Neural progenitor cell (in vitro differentiated cells): ENCODE results near the gene PRKX. TPM values are rescaled to one million over a fixed set of nuclear protein-coding genes. Genes with fewer than 3 reads are reported as not detected.
A peak's percentile ranks its signal among the peaks of the same experiment; 100 is the strongest.

Experiments
- DNase-seq: peaks from one replicate; pipeline ENCODE4 v3.0.0-alpha.2; 2016; ENCODE audit warnings: low spot score
- H2AFZ ChIP-seq: fragments of 200-600 bp; sonication (generic); replicated peaks from 2 replicates; pipeline ENCODE4 v1.6.1; 2016; ENCODE audit warnings: antibody characterized with exemption
- H3F3A ChIP-seq: fragments of 200-600 bp; sonication (generic); 2 replicates; pipeline ENCODE4 v1.6.1; 2016; ENCODE audit warnings: antibody characterized with exemption, low read depth
- H3K27ac ChIP-seq: fragments of 200-600 bp; sonication (generic); 2 replicates; pipeline ENCODE4 v1.5.1; 2016; ENCODE audit warnings: mild to moderate bottlenecking
- H3K27me3 ChIP-seq: fragments of 200-600 bp; sonication (generic); 2 replicates; pipeline ENCODE4 v1.6.1; 2016; ENCODE audit warnings: mild to moderate bottlenecking, moderate library complexity
- H3K36me3 ChIP-seq: fragments of 200-600 bp; sonication (generic); 2 replicates; pipeline ENCODE4 v1.5.1; 2016
- H3K4me1 ChIP-seq: fragments of 200-600 bp; sonication (generic); 2 replicates; pipeline ENCODE4 v1.6.1; 2016; ENCODE audit warnings: mixed run types
- H3K4me2 ChIP-seq: fragments of 200-600 bp; sonication (generic); 2 replicates; pipeline ENCODE4 v1.6.1; 2016
- H3K4me3 ChIP-seq: fragments of 200-600 bp; sonication (generic); 2 replicates; pipeline ENCODE4 v1.5.1; 2016
- H3K79me2 ChIP-seq: fragments of 200-600 bp; sonication (generic); 2 replicates; pipeline ENCODE4 v1.6.1; 2016; ENCODE audit warnings: low read depth
- H3K9ac ChIP-seq: fragments of 200-600 bp; sonication (generic); 2 replicates; pipeline ENCODE4 v1.6.1; 2016
- H3K9me3 ChIP-seq: fragments of 200-600 bp; sonication (generic); 2 replicates; pipeline ENCODE4 v1.5.1; 2016; ENCODE audit warnings: low read depth
- H4K20me1 ChIP-seq: fragments of 200-600 bp; sonication (generic); 2 replicates; pipeline ENCODE4 v1.6.1; 2016; ENCODE audit warnings: low read depth
- H3K27ac Mint-ChIP-seq: 3 replicates; pipeline ENCODE4 v1.8.0; 2021; ENCODE audit warnings: mixed read lengths
- H3K27me3 Mint-ChIP-seq: 2 replicates; pipeline ENCODE4 v1.8.0; 2022; ENCODE audit warnings: low read depth, mild to moderate bottlenecking, inconsistent platforms, moderate library complexity, mixed read lengths; ENCODE audit not compliant: insufficient read depth
- H3K36me3 Mint-ChIP-seq: 3 replicates; pipeline ENCODE4 v1.8.0; 2021; ENCODE audit warnings: mixed read lengths
- H3K4me1 Mint-ChIP-seq: 3 replicates; pipeline ENCODE4 v1.8.0; 2021; ENCODE audit warnings: mixed read lengths
- H3K4me3 Mint-ChIP-seq: 3 replicates; pipeline ENCODE4 v1.8.0; 2021; ENCODE audit warnings: mild to moderate bottlenecking, moderate library complexity, mixed read lengths
- H3K9me3 Mint-ChIP-seq: 3 replicates; pipeline ENCODE4 v1.8.0; 2020; ENCODE audit warnings: mixed read lengths
- EZH2 ChIP-seq: fragments of 200-600 bp; sonication (generic); IDR thresholded peaks from 2 replicates; pipeline ENCODE4 v1.6.1; 2017; ENCODE audit warnings: antibody characterized with exemption, mild to moderate bottlenecking, moderate library complexity
- EZH2phosphoT487 ChIP-seq: fragments of 200-600 bp; sonication (generic); IDR thresholded peaks from 2 replicates; pipeline ENCODE4 v1.6.1; 2017; ENCODE audit warnings: antibody characterized with exemption
- total RNA-seq: library from RNA; depleted of rRNA; stranded (reverse); fragments of >200 nt; gene quantifications from 2 replicates; pipeline ENCODE4 v1.2.3, GENCODE V29; 2015; ENCODE audit warnings: low replicate concordance
- TF ChIP-seq, protein P1 (sequence below): fragments of 200-600 bp; sonication (generic); IDR thresholded peaks from 2 replicates; pipeline ENCODE4 v1.5.1; 2017; ENCODE audit warnings: antibody characterized with exemption, mild to moderate bottlenecking

PRKX gene
- total RNA-seq, 1 donor from 2014 or later = 14.6 TPM

DNA sequence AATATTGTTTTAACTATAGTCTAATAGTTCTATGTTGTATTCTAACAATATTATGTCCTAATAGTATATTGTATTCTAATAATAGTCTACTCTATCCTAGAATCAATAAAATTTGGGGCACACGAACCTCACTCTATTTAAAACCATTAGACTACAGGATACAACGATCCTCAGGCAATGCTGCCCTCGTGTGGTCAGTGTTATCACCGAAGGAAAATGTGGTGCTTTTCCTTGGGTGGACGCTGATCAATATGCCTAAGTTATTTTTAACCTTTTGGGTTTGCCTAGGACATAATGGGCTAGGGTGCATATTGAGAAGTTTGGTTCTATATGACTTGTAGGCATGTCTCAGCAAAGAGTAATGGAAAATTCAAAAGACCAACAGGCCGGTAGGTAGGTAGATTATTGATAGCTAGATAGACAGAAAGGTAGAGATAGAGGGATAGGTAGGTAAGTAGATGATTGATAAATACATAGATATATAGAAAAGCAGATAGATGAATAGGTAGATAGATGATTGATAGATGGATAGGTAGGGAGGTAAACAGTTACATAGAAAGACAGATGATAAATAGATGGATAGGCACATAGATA is 75.1 kb downstream of the PRKX start:
- no peaks in the 10 kb centered on the region for H3K27me3 ChIP-seq
- H2AFZ ChIP-seq = no peak overlapping the region
- Mint-ChIP-seq H3K27ac (no peak overlapping the region), H3K9me3 (peaks cover 2% of the 10 kb centered on the region), H3K27me3 (peaks cover 2% of the 10 kb centered on the region), H3K4me3 (no peak overlapping the region), H3K4me1 (peaks cover 24% of the 10 kb centered on the region), H3K36me3 (peaks cover 28% of the 10 kb centered on the region)
- no peak overlapping the region for H3K4me2 ChIP-seq
- H3K36me3 ChIP-seq = no peaks in the 10 kb centered on the region
- H3K4me1 ChIP-seq = no peaks in the 10 kb centered on the region
- no peak overlapping the region for H3K9ac ChIP-seq
- H3K9me3 ChIP-seq = no peaks in the 10 kb centered on the region
- DNase-seq = peak; percentile 75
- H3K79me2 ChIP-seq = no peaks in the 10 kb centered on the region
- peaks cover 3% of the 10 kb centered on the region for H3F3A ChIP-seq
- H3K4me3 ChIP-seq = no peak overlapping the region
- H3K27ac ChIP-seq = no peak overlapping the region
- TF ChIP-seq, protein P1, sequence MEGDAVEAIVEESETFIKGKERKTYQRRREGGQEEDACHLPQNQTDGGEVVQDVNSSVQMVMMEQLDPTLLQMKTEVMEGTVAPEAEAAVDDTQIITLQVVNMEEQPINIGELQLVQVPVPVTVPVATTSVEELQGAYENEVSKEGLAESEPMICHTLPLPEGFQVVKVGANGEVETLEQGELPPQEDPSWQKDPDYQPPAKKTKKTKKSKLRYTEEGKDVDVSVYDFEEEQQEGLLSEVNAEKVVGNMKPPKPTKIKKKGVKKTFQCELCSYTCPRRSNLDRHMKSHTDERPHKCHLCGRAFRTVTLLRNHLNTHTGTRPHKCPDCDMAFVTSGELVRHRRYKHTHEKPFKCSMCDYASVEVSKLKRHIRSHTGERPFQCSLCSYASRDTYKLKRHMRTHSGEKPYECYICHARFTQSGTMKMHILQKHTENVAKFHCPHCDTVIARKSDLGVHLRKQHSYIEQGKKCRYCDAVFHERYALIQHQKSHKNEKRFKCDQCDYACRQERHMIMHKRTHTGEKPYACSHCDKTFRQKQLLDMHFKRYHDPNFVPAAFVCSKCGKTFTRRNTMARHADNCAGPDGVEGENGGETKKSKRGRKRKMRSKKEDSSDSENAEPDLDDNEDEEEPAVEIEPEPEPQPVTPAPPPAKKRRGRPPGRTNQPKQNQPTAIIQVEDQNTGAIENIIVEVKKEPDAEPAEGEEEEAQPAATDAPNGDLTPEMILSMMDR = peak; percentile 85
- TF ChIP-seq EZH2 (no peak), EZH2phosphoT487 (no peak)
- H4K20me1 ChIP-seq = no peaks in the 10 kb centered on the region

DNA sequence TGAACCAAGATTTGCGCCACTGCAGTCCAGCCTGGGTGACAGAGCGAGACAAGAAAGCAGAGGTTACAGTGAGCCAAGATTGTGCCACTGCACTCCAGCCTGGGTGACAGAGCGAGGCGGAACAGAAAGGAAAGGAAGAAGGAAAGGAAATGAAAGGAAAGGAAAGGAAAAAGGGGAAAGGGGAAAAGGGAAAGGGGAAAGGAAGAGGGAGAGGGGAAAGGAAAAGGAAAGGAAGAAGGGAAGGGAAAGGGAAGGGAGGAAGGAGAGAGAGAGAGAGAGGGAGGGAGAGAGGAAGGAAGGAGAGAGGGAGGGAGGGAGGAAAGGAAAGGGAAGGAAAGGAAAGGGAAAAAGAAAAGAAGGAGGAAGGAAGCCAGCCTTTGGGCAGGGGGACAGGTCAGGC is 76.6 kb downstream of the PRKX start:
- H3K36me3 ChIP-seq = no peaks in the 10 kb centered on the region
- H3K4me2 ChIP-seq = no peak overlapping the region
- peaks cover 24% of the 10 kb centered on the region for H3K4me1 Mint-ChIP-seq
- no peak overlapping the region for H3K4me3 ChIP-seq
- H3K27me3 ChIP-seq = no peaks in the 10 kb centered on the region
- peaks cover 2% of the 10 kb centered on the region for H3K9me3 Mint-ChIP-seq
- no peak overlapping the region for H3K27ac ChIP-seq
- no peaks in the 10 kb centered on the region for H3K79me2 ChIP-seq
- H2AFZ ChIP-seq = no peak overlapping the region
- no peaks in the 10 kb centered on the region for H3K4me1 ChIP-seq
- H3K27ac Mint-ChIP-seq = peak overlapping the region; percentile 69
- H3K9ac ChIP-seq = no peak overlapping the region
- H3K27me3 Mint-ChIP-seq = peaks cover 2% of the 10 kb centered on the region
- H3F3A ChIP-seq = peaks cover 3% of the 10 kb centered on the region
- no peak overlapping the region for H3K4me3 Mint-ChIP-seq
- TF ChIP-seq EZH2phosphoT487 (no peak), EZH2 (no peak)
- TF ChIP-seq, protein P1 = no peak
- no peaks in the 10 kb centered on the region for H4K20me1 ChIP-seq
- no peaks in the 10 kb centered on the region for H3K9me3 ChIP-seq
- DNase-seq = no peak
- H3K36me3 Mint-ChIP-seq = peaks cover 29% of the 10 kb centered on the region

DNA sequence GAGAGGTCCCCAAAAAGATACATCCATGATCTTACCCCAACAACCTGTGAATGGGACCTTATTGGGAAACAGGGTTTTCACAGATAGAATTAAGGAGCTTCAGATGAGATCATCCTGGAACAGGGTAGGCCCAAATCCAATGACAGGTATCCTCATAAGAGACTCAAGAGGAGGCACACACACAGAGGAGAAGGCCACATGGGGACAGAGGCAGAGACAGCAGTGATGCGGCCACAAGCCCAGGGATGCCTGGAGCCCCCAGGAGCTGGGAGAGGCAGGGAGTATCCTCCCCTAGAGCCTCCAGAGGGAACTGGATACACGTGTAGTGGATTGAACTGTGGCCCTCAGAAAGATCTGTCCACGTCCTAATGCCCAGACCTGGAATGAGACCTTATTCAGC is 82.3 kb downstream of the PRKX start:
- Histone ChIP-seq H3K4me1 (no peaks in the 10 kb centered on the region), H2AFZ (no peak overlapping the region), H3K36me3 (no peaks in the 10 kb centered on the region), H3K4me2 (no peak overlapping the region), H3K27me3 (no peaks in the 10 kb centered on the region), H3K27ac (no peak overlapping the region), H3K4me3 (no peak overlapping the region), H3K9me3 (no peaks in the 10 kb centered on the region), H3F3A (no peaks in the 10 kb centered on the region), H3K9ac (no peak overlapping the region), H3K79me2 (no peaks in the 10 kb centered on the region), H4K20me1 (no peaks in the 10 kb centered on the region)
- peak overlapping the region; percentile 54 for H3K27ac Mint-ChIP-seq
- no peak for DNase-seq
- H3K4me1 Mint-ChIP-seq = no peaks in the 10 kb centered on the region
- H3K27me3 Mint-ChIP-seq = no peaks in the 10 kb centered on the region
- no peak for TF ChIP-seq EZH2phosphoT487
- no peak overlapping the region for H3K4me3 Mint-ChIP-seq
- peaks cover 2% of the 10 kb centered on the region for H3K9me3 Mint-ChIP-seq
- peaks cover 50% of the 10 kb centered on the region for H3K36me3 Mint-ChIP-seq

DNA sequence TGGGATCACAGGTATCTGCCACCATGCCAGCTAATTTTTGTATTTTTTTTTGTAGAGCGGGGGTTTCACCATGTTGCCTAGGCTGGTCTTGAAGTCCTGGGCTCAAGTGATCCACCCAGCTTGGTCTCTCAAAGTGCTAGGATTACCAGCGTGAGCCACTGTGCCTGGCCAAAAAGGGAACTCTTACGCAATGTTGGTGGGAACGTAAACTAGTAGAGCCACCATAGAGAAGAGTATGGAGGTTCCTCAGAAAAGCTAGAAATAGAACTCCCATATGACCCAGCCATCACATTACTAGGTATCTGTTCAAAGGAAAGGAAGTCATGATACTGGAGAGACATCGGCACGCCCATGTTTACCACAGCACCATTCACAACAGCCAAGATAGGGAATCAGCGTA is 85.9 kb downstream of the PRKX start:
- no peak overlapping the region for H3K4me2 ChIP-seq
- Mint-ChIP-seq H3K27ac (no peak overlapping the region), H3K36me3 (peaks cover 42% of the 10 kb centered on the region), H3K4me1 (no peaks in the 10 kb centered on the region), H3K9me3 (peaks cover 2% of the 10 kb centered on the region), H3K27me3 (peaks cover 2% of the 10 kb centered on the region), H3K4me3 (no peak overlapping the region)
- H3K36me3 ChIP-seq = no peaks in the 10 kb centered on the region
- H3K79me2 ChIP-seq = no peaks in the 10 kb centered on the region
- no peaks in the 10 kb centered on the region for H3K27me3 ChIP-seq
- H3F3A ChIP-seq = no peaks in the 10 kb centered on the region
- no peaks in the 10 kb centered on the region for H4K20me1 ChIP-seq
- H3K4me1 ChIP-seq = no peaks in the 10 kb centered on the region
- no peak overlapping the region for H3K4me3 ChIP-seq
- no peak overlapping the region for H2AFZ ChIP-seq
- no peaks in the 10 kb centered on the region for H3K9me3 ChIP-seq
- TF ChIP-seq EZH2phosphoT487 = no peak
- TF ChIP-seq, protein P1 = no peak
- TF ChIP-seq EZH2 = no peak
- no peak overlapping the region for H3K27ac ChIP-seq
- no peak for DNase-seq
- H3K9ac ChIP-seq = no peak overlapping the region
